SK-N-SH (cell line): ENCODE results near the gene NDP. TPM values are rescaled to one million over a fixed set of nuclear protein-coding genes. Genes with fewer than 3 reads are reported as not detected.
A peak's percentile ranks its signal among the peaks of the same experiment; 100 is the strongest.

Experiments used
- CTCF ChIA-PET: fragments of 300-600, 350-600 bp; formaldehyde crosslinking; extraction: SDS; loops from one replicate; lab custom pipeline; 2021; lab: Yijun Ruan, JAX
- POLR2A ChIA-PET: fragments of 350-600 bp; sonication (Branson Sonifier 250); formaldehyde crosslinking; extraction: SDS; loops from one replicate; lab custom pipeline; 2020; ENCODE audit warnings: antibody characterized with exemption, inconsistent platforms; lab: Yijun Ruan, JAX
- DNase-seq: peaks from one replicate; pipeline ENCODE4 v3.0.0; 2012
- H2AFZ ChIP-seq: fragments of 200-600 bp; sonication (generic); 2 replicates; pipeline ENCODE4 v1.8.1; 2016; ENCODE audit warnings: antibody characterized with exemption, mild to moderate bottlenecking, low read depth
- H3F3A ChIP-seq: fragments of 200-600 bp; sonication (generic); replicated peaks from 2 replicates; pipeline ENCODE3; 2016; ENCODE audit warnings: antibody characterized with exemption, mild to moderate bottlenecking; ENCODE audit not compliant: insufficient read depth
- H3K27ac ChIP-seq, 2 experiments: fragments of 200-500 bp in 1 of 2; fragments of 200-600 bp in 1 of 2; sonication (Bioruptor generic) in 1 of 2; sonication (generic), shearing (Covaris generic) in 1 of 2; 2 replicates each; pipeline versions ENCODE4 v1.5.1 to v1.6.1; 2014 to 2016; ENCODE audit warnings: low read depth in 2 of 2, inconsistent platforms in 1 of 2, low read length in 1 of 2, mild to moderate bottlenecking in 1 of 2, mixed read lengths in 1 of 2
- H3K27me3 ChIP-seq: fragments of 200-600 bp; sonication (generic), shearing (Covaris generic); 2 replicates; pipeline ENCODE4 v1.6.1; 2016; ENCODE audit warnings: mixed run types; ENCODE audit not compliant: insufficient read depth
- H3K36me3 ChIP-seq, 2 experiments: fragments of 200-500 bp in 1 of 2; fragments of 200-600 bp in 1 of 2; sonication (Bioruptor generic) in 1 of 2; sonication (generic) in 1 of 2; replicated peaks in 1 of 2; 2 replicates each; pipeline versions ENCODE3 to v1.5.1; 2014 to 2016; ENCODE audit warnings: low read length in 1 of 2, mild to moderate bottlenecking in 1 of 2; ENCODE audit not compliant: insufficient read depth in 2 of 2, control insufficient read depth in 1 of 2
- H3K4me1 ChIP-seq, 2 experiments: fragments of 200-500 bp in 1 of 2; fragments of 200-600 bp in 1 of 2; sonication (Bioruptor generic) in 1 of 2; sonication (generic), shearing (Covaris generic) in 1 of 2; 2 replicates each; pipeline versions ENCODE4 v1.5.1 to v1.6.1; 2014 to 2016; ENCODE audit warnings: low read depth in 1 of 2, low read length in 1 of 2, mixed run types in 1 of 2; ENCODE audit not compliant: insufficient read depth in 2 of 2, control insufficient read depth in 1 of 2
- H3K4me2 ChIP-seq: fragments of 200-600 bp; sonication (generic), shearing (Covaris generic); 2 replicates; pipeline ENCODE4 v1.6.1; 2017; ENCODE audit warnings: mixed run types
- H3K4me3 ChIP-seq, 2 experiments: fragments of 200-500 bp in 1 of 2; fragments of 200-600 bp in 1 of 2; sonication (Bioruptor generic) in 1 of 2; sonication (generic), shearing (Covaris generic) in 1 of 2; 2 replicates each; pipeline versions ENCODE4 v1.5.1 to v1.8.1; 2014 to 2016; ENCODE audit warnings: low read depth in 2 of 2, inconsistent platforms in 1 of 2, low read length in 1 of 2, mild to moderate bottlenecking in 1 of 2, mixed read lengths in 1 of 2, moderate library complexity in 1 of 2
- H3K79me2 ChIP-seq: fragments of 200-600 bp; sonication (generic); 2 replicates; pipeline ENCODE4 v1.8.1; 2017; ENCODE audit warnings: mild to moderate bottlenecking; ENCODE audit not compliant: insufficient read depth
- H3K9ac ChIP-seq: fragments of 200-600 bp; sonication (generic); 2 replicates; pipeline ENCODE4 v1.6.1; 2017; ENCODE audit warnings: mixed run types
- H3K9me2 ChIP-seq: fragments of 200-600 bp; sonication (generic); 2 replicates; pipeline ENCODE4 v1.6.1; 2017; ENCODE audit warnings: mixed run types
- H3K9me3 ChIP-seq: fragments of 200-600 bp; sonication (generic); 2 replicates; pipeline ENCODE4 v1.6.1; 2017; ENCODE audit warnings: mixed run types, mild to moderate bottlenecking, moderate library complexity
- H4K20me1 ChIP-seq: fragments of 200-600 bp; sonication (generic); 2 replicates; pipeline ENCODE4 v1.6.1; 2017; ENCODE audit warnings: mild to moderate bottlenecking, mixed run types; ENCODE audit not compliant: insufficient read depth
- EZH2phosphoT487 ChIP-seq: fragments of 200-600 bp; sonication (generic); IDR thresholded peaks from 2 replicates; pipeline ENCODE4 v1.6.1; 2017; ENCODE audit warnings: low read depth, mixed run types, mild to moderate bottlenecking, antibody characterized with exemption, moderate library complexity, borderline replicate concordance
- MEF2A ChIP-seq: IDR thresholded peaks from 2 replicates; pipeline ENCODE4 v1.4.0; 2012; ENCODE audit warnings: low read depth, borderline replicate concordance
- MXI1 ChIP-seq: IDR thresholded peaks from 2 replicates; pipeline ENCODE4 v1.6.1; 2012; ENCODE audit warnings: mild to moderate bottlenecking, low read depth, low read length, improper control_type of control experiment
- PBX3 ChIP-seq: IDR thresholded peaks from 2 replicates; pipeline ENCODE4; 2012
- RFX5 ChIP-seq: IDR thresholded peaks from 2 replicates; pipeline ENCODE4 v1.6.1; 2012; ENCODE audit warnings: mild to moderate bottlenecking, improper control_type of control experiment, low read length
- SIN3A ChIP-seq: IDR thresholded peaks from 2 replicates; pipeline ENCODE4 v1.6.1; 2012; ENCODE audit warnings: low read depth, mild to moderate bottlenecking, low read length, moderate library complexity, borderline replicate concordance
- SMC3 ChIP-seq: IDR thresholded peaks from 2 replicates; pipeline ENCODE4 v1.6.1; 2012; ENCODE audit warnings: low read depth, low read length, improper control_type of control experiment
- TCF12 ChIP-seq: IDR thresholded peaks from 2 replicates; pipeline ENCODE4 v1.4.0; 2012
- YY1 ChIP-seq: IDR thresholded peaks from 2 replicates; pipeline ENCODE4 v1.4.0; 2012; ENCODE audit warnings: low read depth, mild to moderate bottlenecking
- WGBS: methylation state at CpG from one replicate; pipeline ENCODE4 v1.1.6; 2017; ENCODE audit warnings: low lambda C conversion rate; 5-methylcytosine and 5-hydroxymethylcytosine counted together
- polyA plus RNA-seq, 3 experiments: library from polyadenylated mRNA; depleted of rRNA; stranded (reverse); fragments of >200 nt; gene quantifications; 2 replicates each; pipeline ENCODE4 v1.2.3, GENCODE V29; 2012
- TF ChIP-seq, protein P1 (sequence below): fragments of 150-350 bp; IDR thresholded peaks from 2 replicates; pipeline ENCODE4 v1.6.1; 2016; ENCODE audit warnings: mild to moderate bottlenecking, low read depth, low read length
- TF ChIP-seq, protein P2 (sequence below): IDR thresholded peaks from 2 replicates; pipeline ENCODE4 v1.6.1; 2012; ENCODE audit warnings: mild to moderate bottlenecking, low read depth, low read length, moderate library complexity

Gene NDP
- polyA plus RNA-seq, 1 of the 3 experiments (the other 2 are of a cell fraction), result 0.16 TPM

DNA sequence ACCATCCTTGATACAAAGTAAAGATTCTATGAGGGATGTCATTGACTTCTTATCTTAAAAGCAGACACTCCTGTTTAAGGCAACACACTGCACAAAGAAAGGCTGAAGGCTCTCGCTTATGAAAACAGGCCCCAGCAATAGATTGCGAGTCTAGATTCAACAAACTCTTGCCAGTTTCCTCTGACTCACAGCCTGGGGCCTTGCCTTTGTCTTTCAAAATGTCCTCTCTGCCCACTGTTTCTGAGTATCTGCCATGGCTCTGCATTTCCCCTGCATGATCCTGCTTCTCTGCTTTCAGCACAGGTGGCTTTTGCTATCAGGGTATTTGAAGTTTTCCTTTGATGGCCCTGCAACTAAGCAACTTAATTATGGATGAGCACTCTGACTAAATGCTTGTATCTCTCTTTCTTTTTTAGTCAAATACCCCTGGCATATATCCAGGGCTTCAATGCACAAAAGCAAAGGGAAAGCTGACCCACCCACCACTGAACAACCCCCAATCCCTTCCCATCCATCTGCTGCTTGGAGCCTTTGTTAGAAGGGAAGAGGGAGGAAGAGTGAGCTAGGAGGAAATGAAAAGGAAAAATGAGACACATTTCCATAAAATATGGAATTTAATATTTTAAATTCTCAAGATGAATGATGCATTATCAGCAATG lies 32.2 kb downstream of the NDP start:
- whole genome bisulfite sequencing, result 10% methylated on average over 2 of the region's 2 CpGs
- ChIA-PET POLR2A (no interaction called here), CTCF (interaction anchor here (2.0 kb wide), 1 partner anchor 105 kb away, joined by 9 read pairs; no protein-coding TSS in a partner anchor)
- Histone ChIP-seq H3K79me2 (no peaks in the 10 kb centered on the region), H3K36me3 (no peaks in the 10 kb centered on the region), H3K4me2 (no peak overlapping the region), H3K9me3 (no peaks in the 10 kb centered on the region), H3K27me3 (no peaks in the 10 kb centered on the region), H4K20me1 (no peaks in the 10 kb centered on the region), H2AFZ (peak overlapping the region; percentile 84), H3K27ac (peak overlapping the region in 1 of 2 experiments; percentile 60; a peak in 2 of 4 replicates), H3K4me3 (no peak overlapping the region), H3F3A (no peaks in the 10 kb centered on the region), H3K9me2 (no peaks in the 10 kb centered on the region), H3K4me1 (no peaks in the 10 kb centered on the region), H3K9ac (no peak overlapping the region)
- no peak for TF ChIP-seq MXI1
- TF ChIP-seq, protein P1, sequence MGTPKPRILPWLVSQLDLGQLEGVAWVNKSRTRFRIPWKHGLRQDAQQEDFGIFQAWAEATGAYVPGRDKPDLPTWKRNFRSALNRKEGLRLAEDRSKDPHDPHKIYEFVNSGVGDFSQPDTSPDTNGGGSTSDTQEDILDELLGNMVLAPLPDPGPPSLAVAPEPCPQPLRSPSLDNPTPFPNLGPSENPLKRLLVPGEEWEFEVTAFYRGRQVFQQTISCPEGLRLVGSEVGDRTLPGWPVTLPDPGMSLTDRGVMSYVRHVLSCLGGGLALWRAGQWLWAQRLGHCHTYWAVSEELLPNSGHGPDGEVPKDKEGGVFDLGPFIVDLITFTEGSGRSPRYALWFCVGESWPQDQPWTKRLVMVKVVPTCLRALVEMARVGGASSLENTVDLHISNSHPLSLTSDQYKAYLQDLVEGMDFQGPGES, result no peak
- no peak for TF ChIP-seq MEF2A
- no peak for TF ChIP-seq YY1
- TF ChIP-seq, protein P2, sequence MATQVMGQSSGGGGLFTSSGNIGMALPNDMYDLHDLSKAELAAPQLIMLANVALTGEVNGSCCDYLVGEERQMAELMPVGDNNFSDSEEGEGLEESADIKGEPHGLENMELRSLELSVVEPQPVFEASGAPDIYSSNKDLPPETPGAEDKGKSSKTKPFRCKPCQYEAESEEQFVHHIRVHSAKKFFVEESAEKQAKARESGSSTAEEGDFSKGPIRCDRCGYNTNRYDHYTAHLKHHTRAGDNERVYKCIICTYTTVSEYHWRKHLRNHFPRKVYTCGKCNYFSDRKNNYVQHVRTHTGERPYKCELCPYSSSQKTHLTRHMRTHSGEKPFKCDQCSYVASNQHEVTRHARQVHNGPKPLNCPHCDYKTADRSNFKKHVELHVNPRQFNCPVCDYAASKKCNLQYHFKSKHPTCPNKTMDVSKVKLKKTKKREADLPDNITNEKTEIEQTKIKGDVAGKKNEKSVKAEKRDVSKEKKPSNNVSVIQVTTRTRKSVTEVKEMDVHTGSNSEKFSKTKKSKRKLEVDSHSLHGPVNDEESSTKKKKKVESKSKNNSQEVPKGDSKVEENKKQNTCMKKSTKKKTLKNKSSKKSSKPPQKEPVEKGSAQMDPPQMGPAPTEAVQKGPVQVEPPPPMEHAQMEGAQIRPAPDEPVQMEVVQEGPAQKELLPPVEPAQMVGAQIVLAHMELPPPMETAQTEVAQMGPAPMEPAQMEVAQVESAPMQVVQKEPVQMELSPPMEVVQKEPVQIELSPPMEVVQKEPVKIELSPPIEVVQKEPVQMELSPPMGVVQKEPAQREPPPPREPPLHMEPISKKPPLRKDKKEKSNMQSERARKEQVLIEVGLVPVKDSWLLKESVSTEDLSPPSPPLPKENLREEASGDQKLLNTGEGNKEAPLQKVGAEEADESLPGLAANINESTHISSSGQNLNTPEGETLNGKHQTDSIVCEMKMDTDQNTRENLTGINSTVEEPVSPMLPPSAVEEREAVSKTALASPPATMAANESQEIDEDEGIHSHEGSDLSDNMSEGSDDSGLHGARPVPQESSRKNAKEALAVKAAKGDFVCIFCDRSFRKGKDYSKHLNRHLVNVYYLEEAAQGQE, result no peak
- no peak for TF ChIP-seq EZH2phosphoT487
- no peak for TF ChIP-seq PBX3
- TF ChIP-seq RFX5, result no peak
- no peak for TF ChIP-seq SMC3
- no peak for TF ChIP-seq SIN3A
- TF ChIP-seq TCF12, result no peak
- DNase-seq, result no peak
